ENCODE measurements around the gene DBX1. TPM values are rescaled to one million over a fixed set of nuclear protein-coding genes. Genes with fewer than 3 reads are reported as not detected.

DBX1 gene
- total RNA-seq, 1 experiment from 2014 or later = 0.15 TPM

DNA sequence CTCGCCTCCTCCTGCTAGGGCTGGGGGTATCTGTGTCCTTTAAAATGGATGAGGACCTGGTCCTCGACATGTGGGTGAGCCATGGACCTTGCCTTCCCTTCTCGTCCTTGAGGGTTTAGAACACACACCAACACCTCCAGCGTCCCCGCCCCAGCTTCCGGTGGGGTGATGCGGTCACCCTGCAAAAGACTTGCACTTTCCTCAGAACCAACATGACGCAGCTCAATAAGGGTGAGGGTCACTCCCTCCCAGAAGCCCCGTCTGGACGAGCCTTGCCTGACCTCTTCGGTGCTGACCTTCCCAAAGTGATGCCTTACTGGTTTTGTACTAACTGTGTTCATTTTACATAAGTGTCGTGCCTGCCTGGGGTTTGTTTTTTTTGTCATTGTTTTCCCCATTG, 41.0 kb downstream of the DBX1 start:
- Histone ChIP-seq H2BK15ac (ENCODE audit: low read depth, low read length) (no peak overlapping the region), H4K20me1 (ENCODE audit: control insufficient read depth, insufficient read depth, insufficient read length) (no peaks in the 10 kb centered on the region), H2BK12ac (ENCODE audit: insufficient read length, low read depth, low read length) (no peak overlapping the region), H3K79me1 (ENCODE audit: insufficient read depth, low read depth, low read length, poor library complexity, severe bottlenecking) (no peaks in the 10 kb centered on the region), H3K27me3 (ENCODE audit: insufficient read depth, low read length) (no peaks in the 10 kb centered on the region), H3K79me2 (ENCODE audit: insufficient read depth, low read length) (no peaks in the 10 kb centered on the region), H3T11ph (ENCODE audit: low read length) (no peak overlapping the region), H4K5ac (ENCODE audit: insufficient read length, low read depth, low read length) (no peak overlapping the region), H3K9ac (ENCODE audit: extremely low read depth, insufficient read length, low read length) (no peak overlapping the region), H2AK5ac (ENCODE audit: insufficient read length, low read length) (no peak overlapping the region), H3K14ac (ENCODE audit: insufficient read depth, low read length) (no peak overlapping the region), H3K18ac (ENCODE audit: insufficient read length, low read depth, low read length) (no peak overlapping the region), H3K4ac (ENCODE audit: low read depth, low read length) (no peak overlapping the region), H4K91ac (ENCODE audit: insufficient read length, low read depth, low read length) (no peak overlapping the region), H2BK5ac (ENCODE audit: insufficient read length, low read length) (no peak overlapping the region), H3K9me3 (ENCODE audit: control insufficient read depth, low read depth, low read length) (no peaks in the 10 kb centered on the region), H4K8ac (replicated peaks; ENCODE audit: insufficient read length, low read depth, low read length) (no peak overlapping the region), H3K27ac (ENCODE audit: insufficient read length, low read depth, low read length) (no peak overlapping the region), H3K23me2 (ENCODE audit: insufficient read length, low read depth, low read length, poor library complexity, severe bottlenecking) (no peaks in the 10 kb centered on the region), H3K4me1 (ENCODE audit: insufficient read depth, low read length) (no peaks in the 10 kb centered on the region), H3K23ac (ENCODE audit: insufficient read length, low read depth, low read length) (no peak overlapping the region), H2BK20ac (ENCODE audit: low read depth, low read length, poor library complexity, severe bottlenecking) (no peak overlapping the region), H2BK120ac (ENCODE audit: low read depth, low read length, poor library complexity, severe bottlenecking) (no peak overlapping the region), H3K4me2 (ENCODE audit: insufficient read depth, insufficient read length, low read length) (no peak overlapping the region), H2AFZ (ENCODE audit: low read length) (no peak overlapping the region), H3K56ac (ENCODE audit: insufficient read length, low read depth, low read length) (no peak overlapping the region)
- Mint-ChIP-seq H3K4me1 (no peaks in the 10 kb centered on the region), H3K27ac (0 out of 7 replicates have a peak overlapping the region, but pooled peaks of 1 of the 3 experiments have one; percentile 35), H3K9me3 (no peaks in the 10 kb centered on the region), H3K4me3 (no peak overlapping the region), H3K36me3 (ENCODE audit: insufficient read depth in 1 of 3, low read depth in 3 of 3) (peaks cover 28 to 50% (median 49%) of the 10 kb centered on the region in 3 experiments; a peak in 6 of 7 replicates), H3K27me3 (ENCODE audit: low read depth) (no peaks in the 10 kb centered on the region)
- DNase-seq = no peak
- TF ChIP-seq, protein P1, sequence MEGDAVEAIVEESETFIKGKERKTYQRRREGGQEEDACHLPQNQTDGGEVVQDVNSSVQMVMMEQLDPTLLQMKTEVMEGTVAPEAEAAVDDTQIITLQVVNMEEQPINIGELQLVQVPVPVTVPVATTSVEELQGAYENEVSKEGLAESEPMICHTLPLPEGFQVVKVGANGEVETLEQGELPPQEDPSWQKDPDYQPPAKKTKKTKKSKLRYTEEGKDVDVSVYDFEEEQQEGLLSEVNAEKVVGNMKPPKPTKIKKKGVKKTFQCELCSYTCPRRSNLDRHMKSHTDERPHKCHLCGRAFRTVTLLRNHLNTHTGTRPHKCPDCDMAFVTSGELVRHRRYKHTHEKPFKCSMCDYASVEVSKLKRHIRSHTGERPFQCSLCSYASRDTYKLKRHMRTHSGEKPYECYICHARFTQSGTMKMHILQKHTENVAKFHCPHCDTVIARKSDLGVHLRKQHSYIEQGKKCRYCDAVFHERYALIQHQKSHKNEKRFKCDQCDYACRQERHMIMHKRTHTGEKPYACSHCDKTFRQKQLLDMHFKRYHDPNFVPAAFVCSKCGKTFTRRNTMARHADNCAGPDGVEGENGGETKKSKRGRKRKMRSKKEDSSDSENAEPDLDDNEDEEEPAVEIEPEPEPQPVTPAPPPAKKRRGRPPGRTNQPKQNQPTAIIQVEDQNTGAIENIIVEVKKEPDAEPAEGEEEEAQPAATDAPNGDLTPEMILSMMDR (conservative IDR thresholded peaks at IDR 0.05) = no peak
- no CpG with 5 or more reads among the region's 12 CpGs for WGBS (ENCODE audit: extremely low coverage, insufficient read length, low lambda C conversion rate)
